K562 (cell line): ENCODE results near the gene CHCHD1. TPM values are rescaled to one million over a fixed set of nuclear protein-coding genes. Genes with fewer than 3 reads are reported as not detected.

Source experiments
- CBX8 ChIP-seq: fragments of 200-600 bp; sonication (generic); IDR thresholded peaks from 2 replicates; pipeline ENCODE4 v1.6.1; 2012; ENCODE audit warnings: borderline replicate concordance, mixed run types, low read depth, mild to moderate bottlenecking, moderate library complexity, mixed read lengths, low read length, control low read depth, inconsistent platforms; ENCODE audit not compliant: poor library complexity, severe bottlenecking; ENCODE audit errors: extremely low read depth
- DNMT1 ChIP-seq: fragments of 450-650 bp; IDR thresholded peaks from 2 replicates; pipeline ENCODE4 v1.6.1; 2016; ENCODE audit warnings: antibody characterized with exemption, mild to moderate bottlenecking
- FOXK1 ChIP-seq: sonication (generic); formaldehyde crosslinking; IDR thresholded peaks from 2 replicates; pipeline ENCODE4 v1.8.0; 2022; ENCODE audit warnings: missing genetic modification reagents, mild to moderate bottlenecking, borderline replicate concordance
- HMG20A ChIP-seq: fragments of 450-650 bp; formaldehyde crosslinking; conservative IDR thresholded peaks from 2 replicates; pipeline ENCODE4 v1.4.0; 2020; ENCODE audit warnings: mild to moderate bottlenecking, mixed read lengths
- KDM2B ChIP-seq: fragments of 250-450 bp; sonication (Bioruptor Pico); IDR thresholded peaks from 2 replicates; pipeline ENCODE4 v1.8.0; 2021; ENCODE audit warnings: mild to moderate bottlenecking, moderate library complexity
- MEIS2 ChIP-seq: fragments of 450-650 bp; IDR thresholded peaks from 2 replicates; pipeline ENCODE4 v1.6.1; 2014; ENCODE audit warnings: mild to moderate bottlenecking; ENCODE audit not compliant: partially characterized antibody
- NR0B1 ChIP-seq: fragments of 450-650 bp; IDR thresholded peaks from one replicate; pipeline ENCODE4 v1.6.1; 2018; ENCODE audit warnings: mild to moderate bottlenecking, moderate library complexity; ENCODE audit not compliant: partially characterized antibody
- RERE ChIP-seq: sonication (generic); formaldehyde crosslinking; IDR thresholded peaks from 2 replicates; pipeline ENCODE4 v1.8.0; 2023; ENCODE audit warnings: missing genetic modification reagents, mild to moderate bottlenecking, borderline replicate concordance
- TARDBP ChIP-seq: fragments of 450-650 bp; IDR thresholded peaks from 2 replicates; pipeline ENCODE4 v1.6.1; 2016
- TSHZ1 ChIP-seq: fragments of 250-450 bp; sonication (Bioruptor Pico); IDR thresholded peaks from 2 replicates; pipeline ENCODE4 v1.4.0; 2020; ENCODE audit warnings: mild to moderate bottlenecking, moderate library complexity
- ZBTB1 ChIP-seq: sonication (generic); formaldehyde crosslinking; IDR thresholded peaks from 2 replicates; pipeline ENCODE4 v1.8.1; 2023; ENCODE audit warnings: missing genetic modification reagents, low read depth, mild to moderate bottlenecking, borderline replicate concordance
- ZBTB43 ChIP-seq: sonication (generic); formaldehyde crosslinking; IDR thresholded peaks from 2 replicates; pipeline ENCODE4 v1.8.0; 2023; ENCODE audit warnings: mild to moderate bottlenecking, missing genetic modification reagents
- ZC3H11A ChIP-seq: IDR thresholded peaks from 2 replicates; pipeline ENCODE4 v1.6.1; 2012; ENCODE audit warnings: low read depth, low read length, improper control_type of control experiment
- ZNF311 ChIP-seq: fragments of 250-450 bp; sonication (Bioruptor Pico); IDR thresholded peaks from 2 replicates; pipeline ENCODE4 v1.4.0; 2020; ENCODE audit warnings: mild to moderate bottlenecking, moderate library complexity
- polyA plus RNA-seq, 8 experiments: library from polyadenylated mRNA; depleted of rRNA in 4 of 8; stranded (reverse) in 5 of 8; unstranded in 3 of 8; fragments of >200 nt; fragmentation: Nextera tagmentation in 2 of 8; fragmentation: Illumina TruSeq in 1 of 8; extraction: Ambion mirVana in 2 of 8; extraction: Trizol in 1 of 8; gene quantifications; 2 replicates each; pipeline versions ENCODE4 v1.2.1 to v1.2.3, GENCODE V29; 2011 to 2014; ENCODE audit warnings: inconsistent platforms in 1 of 8, missing spikeins in 1 of 8
- total RNA-seq, 7 experiments: library from RNA; depleted of rRNA in 6 of 7; stranded (reverse); fragments of >200 nt in 6 of 7; fragmentation: Illumina TruSeq in 2 of 7; extraction: Trizol in 2 of 7; gene quantifications; 2 replicates each; pipeline versions ENCODE4 v1.2.1 to v1.2.3, GENCODE V29; 2011 to 2021; ENCODE audit warnings: low replicate concordance in 1 of 7

Gene CHCHD1
- total and polyA plus RNA-seq, 9 of the 15 experiments (the other 6 are each of a cell fraction or from before 2014, with no cell fraction given), result 52.9 to 126 (median 83.4) TPM

GRCh38 chr10:73785721-73786511 lies 4.1 kb downstream of the CHCHD1 start (continued):
- TF ChIP-seq RERE, result 0 out of 2 replicates have a peak, but pooled peaks have one; percentile 46
- no peak for TF ChIP-seq FOXK1
- 0 out of 2 replicates have a peak, but pooled peaks have one; percentile 37 for TF ChIP-seq ZBTB43 (CRISPR knock-in tag)
- TF ChIP-seq HMG20A (CRISPR knock-in tag), result no peak
- peak; percentile 88 for TF ChIP-seq MEIS2
- TF ChIP-seq DNMT1, result no peak
- TF ChIP-seq ZC3H11A, result 0 out of 2 replicates have a peak, but pooled peaks have one; percentile 9
- 0 out of 2 replicates have a peak, but pooled peaks have one; percentile 31 for TF ChIP-seq ZBTB1 (CRISPR knock-in tag)
- no peak for TF ChIP-seq KDM2B
- no peak for TF ChIP-seq ZNF311 (CRISPR knock-in tag)
- no peak for TF ChIP-seq NR0B1
- no peak for TF ChIP-seq TSHZ1 (CRISPR knock-in tag)
- TF ChIP-seq CBX8, result no peak
- peak; percentile 17; the same call in 1 of the 2 replicates for TF ChIP-seq TARDBP
